SK-N-SH (cell line): ENCODE results near the gene PPP2CA. TPM values are rescaled to one million over a fixed set of nuclear protein-coding genes. Genes with fewer than 3 reads are reported as not detected.

Experiments used
- CTCF ChIA-PET: fragments of 300-600, 350-600 bp; formaldehyde crosslinking; extraction: SDS; loops from one replicate; lab custom pipeline; 2021; lab: Yijun Ruan, JAX
- POLR2A ChIA-PET: fragments of 350-600 bp; sonication (Branson Sonifier 250); formaldehyde crosslinking; extraction: SDS; loops from one replicate; lab custom pipeline; 2020; ENCODE audit warnings: antibody characterized with exemption, inconsistent platforms; lab: Yijun Ruan, JAX
- DNase-seq: peaks from one replicate; pipeline ENCODE4 v3.0.0; 2012
- H2AFZ ChIP-seq: fragments of 200-600 bp; sonication (generic); 2 replicates; pipeline ENCODE4 v1.8.1; 2016; ENCODE audit warnings: antibody characterized with exemption, mild to moderate bottlenecking, low read depth
- H3F3A ChIP-seq: fragments of 200-600 bp; sonication (generic); replicated peaks from 2 replicates; pipeline ENCODE3; 2016; ENCODE audit warnings: antibody characterized with exemption, mild to moderate bottlenecking; ENCODE audit not compliant: insufficient read depth
- H3K27ac ChIP-seq, 2 experiments: fragments of 200-500 bp in 1 of 2; fragments of 200-600 bp in 1 of 2; sonication (Bioruptor generic) in 1 of 2; sonication (generic), shearing (Covaris generic) in 1 of 2; 2 replicates each; pipeline versions ENCODE4 v1.5.1 to v1.6.1; 2014 to 2016; ENCODE audit warnings: low read depth in 2 of 2, inconsistent platforms in 1 of 2, low read length in 1 of 2, mild to moderate bottlenecking in 1 of 2, mixed read lengths in 1 of 2
- H3K27me3 ChIP-seq: fragments of 200-600 bp; sonication (generic), shearing (Covaris generic); 2 replicates; pipeline ENCODE4 v1.6.1; 2016; ENCODE audit warnings: mixed run types; ENCODE audit not compliant: insufficient read depth
- H3K36me3 ChIP-seq, 2 experiments: fragments of 200-500 bp in 1 of 2; fragments of 200-600 bp in 1 of 2; sonication (Bioruptor generic) in 1 of 2; sonication (generic) in 1 of 2; replicated peaks in 1 of 2; 2 replicates each; pipeline versions ENCODE3 to v1.5.1; 2014 to 2016; ENCODE audit warnings: low read length in 1 of 2, mild to moderate bottlenecking in 1 of 2; ENCODE audit not compliant: insufficient read depth in 2 of 2, control insufficient read depth in 1 of 2
- H3K4me1 ChIP-seq, 2 experiments: fragments of 200-500 bp in 1 of 2; fragments of 200-600 bp in 1 of 2; sonication (Bioruptor generic) in 1 of 2; sonication (generic), shearing (Covaris generic) in 1 of 2; 2 replicates each; pipeline versions ENCODE4 v1.5.1 to v1.6.1; 2014 to 2016; ENCODE audit warnings: low read depth in 1 of 2, low read length in 1 of 2, mixed run types in 1 of 2; ENCODE audit not compliant: insufficient read depth in 2 of 2, control insufficient read depth in 1 of 2
- H3K4me2 ChIP-seq: fragments of 200-600 bp; sonication (generic), shearing (Covaris generic); 2 replicates; pipeline ENCODE4 v1.6.1; 2017; ENCODE audit warnings: mixed run types
- H3K4me3 ChIP-seq, 2 experiments: fragments of 200-500 bp in 1 of 2; fragments of 200-600 bp in 1 of 2; sonication (Bioruptor generic) in 1 of 2; sonication (generic), shearing (Covaris generic) in 1 of 2; 2 replicates each; pipeline versions ENCODE4 v1.5.1 to v1.8.1; 2014 to 2016; ENCODE audit warnings: low read depth in 2 of 2, inconsistent platforms in 1 of 2, low read length in 1 of 2, mild to moderate bottlenecking in 1 of 2, mixed read lengths in 1 of 2, moderate library complexity in 1 of 2
- H3K79me2 ChIP-seq: fragments of 200-600 bp; sonication (generic); 2 replicates; pipeline ENCODE4 v1.8.1; 2017; ENCODE audit warnings: mild to moderate bottlenecking; ENCODE audit not compliant: insufficient read depth
- H3K9ac ChIP-seq: fragments of 200-600 bp; sonication (generic); 2 replicates; pipeline ENCODE4 v1.6.1; 2017; ENCODE audit warnings: mixed run types
- H3K9me2 ChIP-seq: fragments of 200-600 bp; sonication (generic); 2 replicates; pipeline ENCODE4 v1.6.1; 2017; ENCODE audit warnings: mixed run types
- H3K9me3 ChIP-seq: fragments of 200-600 bp; sonication (generic); 2 replicates; pipeline ENCODE4 v1.6.1; 2017; ENCODE audit warnings: mixed run types, mild to moderate bottlenecking, moderate library complexity
- H4K20me1 ChIP-seq: fragments of 200-600 bp; sonication (generic); 2 replicates; pipeline ENCODE4 v1.6.1; 2017; ENCODE audit warnings: mild to moderate bottlenecking, mixed run types; ENCODE audit not compliant: insufficient read depth
- EP300 ChIP-seq, 2 experiments: IDR thresholded peaks; 2 replicates each; pipeline versions ENCODE4 v1.4.0 to v1.6.1; 2012; ENCODE audit warnings: borderline replicate concordance in 1 of 2, low read depth in 1 of 2, low read length in 1 of 2
- FOXJ3 ChIP-seq: sonication (generic); formaldehyde crosslinking; IDR thresholded peaks from 2 replicates; pipeline ENCODE4 v1.5.1; 2020; ENCODE audit warnings: mild to moderate bottlenecking, missing genetic modification reagents
- FOXM1 ChIP-seq: IDR thresholded peaks from 2 replicates; pipeline ENCODE4 v1.4.0; 2012; ENCODE audit warnings: low read depth, mild to moderate bottlenecking
- GABPA ChIP-seq: IDR thresholded peaks from 2 replicates; pipeline ENCODE4 v1.4.0; 2012; ENCODE audit warnings: low read depth, mild to moderate bottlenecking
- GATA2 ChIP-seq: sonication (generic); formaldehyde crosslinking; IDR thresholded peaks from 2 replicates; pipeline ENCODE4 v1.5.0; 2020; ENCODE audit warnings: mild to moderate bottlenecking, missing genetic modification reagents
- MXI1 ChIP-seq: IDR thresholded peaks from 2 replicates; pipeline ENCODE4 v1.6.1; 2012; ENCODE audit warnings: mild to moderate bottlenecking, low read depth, low read length, improper control_type of control experiment
- RCOR1 ChIP-seq: fragments of 150-350 bp; IDR thresholded peaks from 2 replicates; pipeline ENCODE4 v1.6.1; 2017; ENCODE audit warnings: antibody characterized with exemption, low read length
- TAF1 ChIP-seq: IDR thresholded peaks from 2 replicates; pipeline ENCODE4 v1.6.1; 2012; ENCODE audit warnings: low read depth, mild to moderate bottlenecking, low read length, moderate library complexity, borderline replicate concordance
- TEAD4 ChIP-seq: IDR thresholded peaks from 2 replicates; pipeline ENCODE4 v1.4.0; 2012; ENCODE audit warnings: mild to moderate bottlenecking, borderline replicate concordance; ENCODE audit not compliant: insufficient read depth
- WGBS: methylation state at CpG from one replicate; pipeline ENCODE4 v1.1.6; 2017; ENCODE audit warnings: low lambda C conversion rate; 5-methylcytosine and 5-hydroxymethylcytosine counted together
- polyA plus RNA-seq, 3 experiments: library from polyadenylated mRNA; depleted of rRNA; stranded (reverse); fragments of >200 nt; gene quantifications; 2 replicates each; pipeline ENCODE4 v1.2.3, GENCODE V29; 2012
- TF ChIP-seq, protein P1 (sequence below): IDR thresholded peaks from 2 replicates; pipeline ENCODE4 v1.6.1; 2012; ENCODE audit warnings: mild to moderate bottlenecking, low read depth, low read length, moderate library complexity
- TF ChIP-seq, protein P2 (sequence below): IDR thresholded peaks from 2 replicates; pipeline ENCODE4 v1.4.0; 2012; ENCODE audit warnings: low read depth, borderline replicate concordance
- TF ChIP-seq, protein P3 (sequence below): fragments of 150-350 bp; IDR thresholded peaks from 2 replicates; pipeline ENCODE4 v1.6.1; 2017; ENCODE audit warnings: antibody characterized with exemption, low read length, low read depth, borderline replicate concordance

Gene PPP2CA
- polyA plus RNA-seq, 1 of the 3 experiments (the other 2 are of a cell fraction) = 146 TPM

GRCh38 chr5:134148986-134149539 is 76.8 kb downstream of the PPP2CA start (continued):
- TF ChIP-seq, protein P1, sequence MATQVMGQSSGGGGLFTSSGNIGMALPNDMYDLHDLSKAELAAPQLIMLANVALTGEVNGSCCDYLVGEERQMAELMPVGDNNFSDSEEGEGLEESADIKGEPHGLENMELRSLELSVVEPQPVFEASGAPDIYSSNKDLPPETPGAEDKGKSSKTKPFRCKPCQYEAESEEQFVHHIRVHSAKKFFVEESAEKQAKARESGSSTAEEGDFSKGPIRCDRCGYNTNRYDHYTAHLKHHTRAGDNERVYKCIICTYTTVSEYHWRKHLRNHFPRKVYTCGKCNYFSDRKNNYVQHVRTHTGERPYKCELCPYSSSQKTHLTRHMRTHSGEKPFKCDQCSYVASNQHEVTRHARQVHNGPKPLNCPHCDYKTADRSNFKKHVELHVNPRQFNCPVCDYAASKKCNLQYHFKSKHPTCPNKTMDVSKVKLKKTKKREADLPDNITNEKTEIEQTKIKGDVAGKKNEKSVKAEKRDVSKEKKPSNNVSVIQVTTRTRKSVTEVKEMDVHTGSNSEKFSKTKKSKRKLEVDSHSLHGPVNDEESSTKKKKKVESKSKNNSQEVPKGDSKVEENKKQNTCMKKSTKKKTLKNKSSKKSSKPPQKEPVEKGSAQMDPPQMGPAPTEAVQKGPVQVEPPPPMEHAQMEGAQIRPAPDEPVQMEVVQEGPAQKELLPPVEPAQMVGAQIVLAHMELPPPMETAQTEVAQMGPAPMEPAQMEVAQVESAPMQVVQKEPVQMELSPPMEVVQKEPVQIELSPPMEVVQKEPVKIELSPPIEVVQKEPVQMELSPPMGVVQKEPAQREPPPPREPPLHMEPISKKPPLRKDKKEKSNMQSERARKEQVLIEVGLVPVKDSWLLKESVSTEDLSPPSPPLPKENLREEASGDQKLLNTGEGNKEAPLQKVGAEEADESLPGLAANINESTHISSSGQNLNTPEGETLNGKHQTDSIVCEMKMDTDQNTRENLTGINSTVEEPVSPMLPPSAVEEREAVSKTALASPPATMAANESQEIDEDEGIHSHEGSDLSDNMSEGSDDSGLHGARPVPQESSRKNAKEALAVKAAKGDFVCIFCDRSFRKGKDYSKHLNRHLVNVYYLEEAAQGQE = no peak
- TF ChIP-seq GATA2 (CRISPR knock-in tag) (no peak), TEAD4 (no peak), MXI1 (no peak)

DNA sequence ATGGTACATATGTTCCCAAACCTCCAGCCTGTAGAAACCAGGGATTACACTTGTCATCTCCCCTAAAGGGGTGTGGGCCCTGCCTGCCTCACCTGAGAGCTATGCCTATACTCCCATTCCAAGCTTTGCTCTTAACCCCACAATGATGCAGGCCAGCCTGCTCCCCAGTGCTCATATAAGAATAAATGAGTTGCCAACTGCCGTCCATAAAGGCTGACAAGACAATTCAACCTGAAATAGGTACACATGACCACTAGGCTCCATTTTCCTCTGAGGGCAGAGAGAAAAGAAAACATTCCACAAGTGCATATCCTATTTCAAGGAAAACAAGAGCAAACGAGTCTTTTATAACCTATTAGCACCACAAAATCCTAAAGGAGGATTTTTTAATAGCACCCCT is 77.6 kb downstream of the PPP2CA start:
- no peak overlapping the region for H3K4me2 ChIP-seq
- peak overlapping the region; percentile 14 to 20; a peak in 1 of 4 replicates for H3K27ac ChIP-seq
- no peak overlapping the region for H2AFZ ChIP-seq
- no peaks in the 10 kb centered on the region for H3K9me2 ChIP-seq
- POLR2A ChIA-PET = no interaction called here
- CTCF ChIA-PET = interaction anchor here (1.0 to 18.5 kb wide), 7 partner anchors 11 to 141 kb away, joined by 4 to 673 read pairs (median 6); no protein-coding TSS in a partner anchor
- TF ChIP-seq GABPA (no peak), RCOR1 (no peak), EP300 (IDR thresholded peaks at IDR 0.05; ENCODE audit: borderline replicate concordance in 1 of 2, low read depth in 1 of 2, low read length in 1 of 2) (no peak), TAF1 (no peak), MXI1 (no peak), GATA2 (CRISPR knock-in tag) (no peak), FOXM1 (no peak), FOXJ3 (CRISPR knock-in tag) (no peak)
- TF ChIP-seq, protein P2, sequence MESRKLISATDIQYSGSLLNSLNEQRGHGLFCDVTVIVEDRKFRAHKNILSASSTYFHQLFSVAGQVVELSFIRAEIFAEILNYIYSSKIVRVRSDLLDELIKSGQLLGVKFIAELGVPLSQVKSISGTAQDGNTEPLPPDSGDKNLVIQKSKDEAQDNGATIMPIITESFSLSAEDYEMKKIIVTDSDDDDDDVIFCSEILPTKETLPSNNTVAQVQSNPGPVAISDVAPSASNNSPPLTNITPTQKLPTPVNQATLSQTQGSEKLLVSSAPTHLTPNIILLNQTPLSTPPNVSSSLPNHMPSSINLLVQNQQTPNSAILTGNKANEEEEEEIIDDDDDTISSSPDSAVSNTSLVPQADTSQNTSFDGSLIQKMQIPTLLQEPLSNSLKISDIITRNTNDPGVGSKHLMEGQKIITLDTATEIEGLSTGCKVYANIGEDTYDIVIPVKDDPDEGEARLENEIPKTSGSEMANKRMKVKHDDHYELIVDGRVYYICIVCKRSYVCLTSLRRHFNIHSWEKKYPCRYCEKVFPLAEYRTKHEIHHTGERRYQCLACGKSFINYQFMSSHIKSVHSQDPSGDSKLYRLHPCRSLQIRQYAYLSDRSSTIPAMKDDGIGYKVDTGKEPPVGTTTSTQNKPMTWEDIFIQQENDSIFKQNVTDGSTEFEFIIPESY = no peak
- TF ChIP-seq, protein P3, sequence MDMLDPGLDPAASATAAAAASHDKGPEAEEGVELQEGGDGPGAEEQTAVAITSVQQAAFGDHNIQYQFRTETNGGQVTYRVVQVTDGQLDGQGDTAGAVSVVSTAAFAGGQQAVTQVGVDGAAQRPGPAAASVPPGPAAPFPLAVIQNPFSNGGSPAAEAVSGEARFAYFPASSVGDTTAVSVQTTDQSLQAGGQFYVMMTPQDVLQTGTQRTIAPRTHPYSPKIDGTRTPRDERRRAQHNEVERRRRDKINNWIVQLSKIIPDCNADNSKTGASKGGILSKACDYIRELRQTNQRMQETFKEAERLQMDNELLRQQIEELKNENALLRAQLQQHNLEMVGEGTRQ = no peak
- H3K79me2 ChIP-seq = peaks cover 68% of the 10 kb centered on the region
- no peaks in the 10 kb centered on the region; a peak in 1 of 4 replicates for H3K4me1 ChIP-seq
- no peaks in the 10 kb centered on the region for H3K27me3 ChIP-seq
- H3F3A ChIP-seq = peaks cover 14% of the 10 kb centered on the region
- no peaks in the 10 kb centered on the region for H3K9me3 ChIP-seq
- H4K20me1 ChIP-seq = peaks cover 44% of the 10 kb centered on the region
- DNase-seq = no peak
- H3K9ac ChIP-seq = no peak overlapping the region
- H3K36me3 ChIP-seq = peaks cover 62 to 88% of the 10 kb centered on the region in 2 experiments
- H3K4me3 ChIP-seq = no peak overlapping the region
- WGBS = 76% methylated on average over 2 of the region's 2 CpGs
